ENCODE measurements around the gene LRCOL1.

The LRCOL1 gene

DNA sequence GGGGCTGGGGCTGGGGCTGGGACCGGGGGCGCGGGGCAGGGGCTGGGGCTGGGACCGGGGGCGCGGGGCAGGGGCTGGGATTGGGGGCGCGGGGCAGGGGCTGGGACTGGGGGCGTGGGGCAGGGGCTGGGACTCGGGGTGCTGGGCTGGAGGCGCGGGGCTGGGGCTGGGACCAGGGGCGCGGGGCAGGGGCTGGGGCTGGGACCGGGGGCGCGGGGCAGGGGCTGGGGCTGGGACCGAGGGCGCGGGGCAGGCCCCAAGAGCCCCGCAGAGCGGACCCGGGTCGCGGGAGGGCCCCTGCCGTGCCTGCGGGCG lies 8.6 kb upstream of the LRCOL1 start:
- Histone ChIP-seq H3K9me3 (ENCODE audit: control insufficient read depth in 2 of 2, low read length in 2 of 2) (peaks cover 0 to 10% of the 10 kb centered on the region in 2 donors), H3K4me3 (ENCODE audit: low read length in 2 of 2) (no peak overlapping the region), H3K36me3 (ENCODE audit: control insufficient read depth in 2 of 2, insufficient read depth in 2 of 2, low read length in 2 of 2) (no peaks in the 10 kb centered on the region), H3K27me3 (ENCODE audit: control insufficient read depth in 2 of 2, insufficient read depth in 2 of 2, low read length in 2 of 2) (peaks cover 17 to 25% of the 10 kb centered on the region in 2 donors), H3K9ac (ENCODE audit: low read depth in 1 of 2, low read length in 2 of 2) (no peak overlapping the region), H3K27ac (ENCODE audit: low read depth in 2 of 2, low read length in 2 of 2) (no peak overlapping the region), H3K4me1 (ENCODE audit: control insufficient read depth in 2 of 2, insufficient read depth in 2 of 2, low read length in 2 of 2) (peaks cover 2 to 7% of the 10 kb centered on the region in 2 donors)

DNA sequence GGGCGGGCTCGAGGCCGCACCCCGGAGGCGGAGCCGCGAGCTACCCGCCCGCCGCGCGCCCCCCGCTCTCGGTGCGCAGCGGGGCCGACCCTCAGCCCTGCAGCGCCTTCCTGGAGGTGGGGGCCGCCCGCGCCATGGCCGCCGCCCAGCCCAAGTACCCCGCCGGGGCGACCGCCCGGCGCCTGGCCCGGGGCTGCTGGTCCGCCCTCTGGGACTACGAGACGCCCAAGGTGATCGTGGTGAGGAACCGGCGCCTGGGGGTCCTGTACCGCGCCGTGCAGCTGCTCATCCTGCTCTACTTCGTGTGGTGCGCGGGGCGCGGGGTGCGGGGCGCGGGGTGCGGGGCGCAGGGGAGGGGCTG lies 8.3 kb upstream of the LRCOL1 start, which contains the start of gene P2RX2:
Gene P2RX2, plus strand, starts transcription at position 94 of the 361 bp plus-strand sequence. Its CDS starts 41 bp downstream, at position 135.
- H3K4me3 ChIP-seq (ENCODE audit: low read length in 2 of 2): no peak within 1 kb of the TSS
- peaks cover 2 to 7% of the 10 kb centered on the region in 2 donors for H3K4me1 ChIP-seq (ENCODE audit: control insufficient read depth in 2 of 2, insufficient read depth in 2 of 2, low read length in 2 of 2)
- H3K27me3 ChIP-seq (ENCODE audit: control insufficient read depth in 2 of 2, insufficient read depth in 2 of 2, low read length in 2 of 2): peaks cover 17 to 25% of the 10 kb centered on the region in 2 donors
- no peak within 1 kb of the TSS for H3K9ac ChIP-seq (ENCODE audit: low read depth in 1 of 2, low read length in 2 of 2)
- H3K36me3 ChIP-seq (ENCODE audit: control insufficient read depth in 2 of 2, insufficient read depth in 2 of 2, low read length in 2 of 2): no peaks in the 10 kb centered on the region
- H3K9me3 ChIP-seq (ENCODE audit: control insufficient read depth in 2 of 2, low read length in 2 of 2): peaks cover 0 to 10% of the 10 kb centered on the region in 2 donors
- no peak within 1 kb of the TSS for H3K27ac ChIP-seq (ENCODE audit: low read depth in 2 of 2, low read length in 2 of 2)

DNA sequence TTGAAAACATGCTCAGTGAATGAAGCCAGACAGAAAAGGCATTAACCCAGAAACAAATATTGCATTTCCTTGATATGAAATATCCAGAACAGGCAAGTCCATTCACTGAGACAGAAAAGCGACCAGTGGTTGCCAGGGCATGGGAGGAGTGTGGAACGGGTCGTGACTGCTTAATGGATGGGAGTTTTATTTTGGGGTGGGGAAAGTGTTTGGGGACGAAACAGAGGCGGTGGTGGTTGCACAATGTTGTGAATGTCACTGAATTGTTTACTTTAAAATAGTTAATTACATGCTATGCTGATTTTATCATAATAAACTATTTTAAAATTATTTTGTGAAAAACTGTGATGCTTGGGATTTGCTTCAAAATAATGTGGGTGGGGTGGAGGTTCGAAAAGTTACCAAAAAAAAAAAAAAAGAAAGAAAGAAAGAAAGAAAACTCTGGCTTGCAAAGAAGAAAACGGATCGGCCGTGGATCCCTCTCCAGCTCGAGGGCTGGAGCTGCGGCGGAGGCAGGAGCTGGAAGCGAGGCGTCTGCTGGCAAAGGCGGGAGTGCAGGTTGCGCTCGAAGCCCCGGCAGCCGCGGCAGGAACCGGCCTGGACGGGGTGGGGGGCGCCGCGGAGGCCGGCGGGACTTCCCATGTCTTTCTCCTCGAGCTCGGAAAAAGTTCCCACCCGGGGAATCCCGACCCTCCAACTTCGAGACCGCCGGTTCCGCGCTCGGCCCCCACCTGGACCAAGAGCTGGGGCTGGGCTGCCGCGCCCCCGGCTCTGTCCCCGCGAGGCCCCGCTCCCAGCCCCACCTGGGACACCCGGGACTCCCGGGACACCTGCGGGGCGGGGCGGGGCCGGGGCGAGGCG lies 7.7 kb upstream of the LRCOL1 start:
- Histone ChIP-seq H3K9ac (ENCODE audit: low read depth in 1 of 2, low read length in 2 of 2) (no peak overlapping the region), H3K27ac (ENCODE audit: low read depth in 2 of 2, low read length in 2 of 2) (no peak overlapping the region), H3K27me3 (ENCODE audit: control insufficient read depth in 2 of 2, insufficient read depth in 2 of 2, low read length in 2 of 2) (peaks cover 17 to 25% of the 10 kb centered on the region in 2 donors), H3K36me3 (ENCODE audit: control insufficient read depth in 2 of 2, insufficient read depth in 2 of 2, low read length in 2 of 2) (no peaks in the 10 kb centered on the region), H3K9me3 (ENCODE audit: control insufficient read depth in 2 of 2, low read length in 2 of 2) (peaks cover 0 to 10% of the 10 kb centered on the region in 2 donors), H3K4me1 (ENCODE audit: control insufficient read depth in 2 of 2, insufficient read depth in 2 of 2, low read length in 2 of 2) (peaks cover 2 to 7% of the 10 kb centered on the region in 2 donors), H3K4me3 (ENCODE audit: low read length in 2 of 2) (no peak overlapping the region)

DNA sequence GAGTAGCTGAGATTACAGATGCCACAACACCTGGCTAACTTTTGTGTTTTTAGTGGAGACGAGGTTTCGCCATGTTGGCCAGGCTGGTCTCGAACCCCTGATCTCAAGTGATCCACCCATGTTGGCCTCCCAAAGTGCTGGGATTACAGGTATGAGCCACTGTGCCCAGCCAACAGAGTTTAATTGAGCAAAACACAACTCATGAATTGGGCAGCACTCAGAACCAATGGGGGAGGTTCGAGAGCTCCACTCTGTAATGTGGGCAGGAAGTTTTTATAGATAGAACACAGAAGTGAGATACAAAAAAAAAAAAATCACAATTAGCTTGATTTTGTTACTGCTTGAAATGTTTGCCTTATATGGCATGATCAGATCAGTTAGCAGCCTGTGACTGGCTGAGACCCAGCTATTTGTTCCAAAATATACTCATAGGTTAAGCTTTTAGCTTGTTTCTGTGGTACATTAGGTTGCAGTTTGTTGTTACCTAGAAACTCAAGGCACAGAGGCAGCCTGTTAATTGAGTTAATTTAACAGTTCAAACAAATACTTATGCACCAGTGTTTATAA lies 6.8 kb upstream of the LRCOL1 start:
- Histone ChIP-seq H3K27me3 (ENCODE audit: control insufficient read depth in 2 of 2, insufficient read depth in 2 of 2, low read length in 2 of 2) (peaks cover 20 to 25% of the 10 kb centered on the region in 2 donors), H3K4me1 (ENCODE audit: control insufficient read depth in 2 of 2, insufficient read depth in 2 of 2, low read length in 2 of 2) (peaks cover 0 to under 1% of the 10 kb centered on the region in 2 donors), H3K36me3 (ENCODE audit: control insufficient read depth in 2 of 2, insufficient read depth in 2 of 2, low read length in 2 of 2) (no peaks in the 10 kb centered on the region), H3K27ac (ENCODE audit: low read depth in 2 of 2, low read length in 2 of 2) (no peak overlapping the region), H3K4me3 (ENCODE audit: low read length in 2 of 2) (no peak overlapping the region), H3K9ac (ENCODE audit: low read depth in 1 of 2, low read length in 2 of 2) (no peak overlapping the region), H3K9me3 (ENCODE audit: control insufficient read depth in 2 of 2, low read length in 2 of 2) (peaks cover 0 to 10% of the 10 kb centered on the region in 2 donors)

DNA sequence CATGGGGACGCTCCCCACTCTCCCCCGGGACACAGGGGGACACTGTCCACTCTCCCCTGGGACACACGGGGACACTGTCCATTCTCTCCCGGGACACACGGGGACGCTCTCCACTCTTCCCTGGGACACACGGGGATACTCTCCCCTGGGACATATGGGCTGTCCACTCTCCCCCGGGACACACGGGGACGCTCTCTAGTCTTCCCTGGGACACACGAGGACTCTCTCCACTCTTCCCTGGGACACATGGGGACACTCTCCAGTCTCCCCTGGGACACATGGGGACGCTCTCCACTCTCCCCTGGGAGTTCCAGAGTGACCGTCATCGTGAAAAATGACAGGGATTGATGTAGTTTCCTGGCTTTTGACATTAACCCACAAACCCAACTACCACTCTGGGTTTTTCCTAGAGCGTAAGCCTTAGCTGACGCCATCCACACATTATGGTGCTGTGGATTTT lies 5.2 kb upstream of the LRCOL1 start:
- H3K36me3 ChIP-seq (ENCODE audit: control insufficient read depth in 2 of 2, insufficient read depth in 2 of 2, low read length in 2 of 2): no peaks in the 10 kb centered on the region
- H3K4me1 ChIP-seq (ENCODE audit: control insufficient read depth in 2 of 2, insufficient read depth in 2 of 2, low read length in 2 of 2): no peaks in the 10 kb centered on the region
- no peak overlapping the region for H3K9ac ChIP-seq (ENCODE audit: low read depth in 1 of 2, low read length in 2 of 2)
- no peak overlapping the region for H3K27ac ChIP-seq (ENCODE audit: low read depth in 2 of 2, low read length in 2 of 2)
- H3K4me3 ChIP-seq (ENCODE audit: low read length in 2 of 2): no peak overlapping the region
- H3K27me3 ChIP-seq (ENCODE audit: control insufficient read depth in 2 of 2, insufficient read depth in 2 of 2, low read length in 2 of 2): peaks cover 22 to 25% of the 10 kb centered on the region in 2 donors
- peaks cover 0 to 14% of the 10 kb centered on the region in 2 donors for H3K9me3 ChIP-seq (ENCODE audit: control insufficient read depth in 2 of 2, low read length in 2 of 2)

DNA sequence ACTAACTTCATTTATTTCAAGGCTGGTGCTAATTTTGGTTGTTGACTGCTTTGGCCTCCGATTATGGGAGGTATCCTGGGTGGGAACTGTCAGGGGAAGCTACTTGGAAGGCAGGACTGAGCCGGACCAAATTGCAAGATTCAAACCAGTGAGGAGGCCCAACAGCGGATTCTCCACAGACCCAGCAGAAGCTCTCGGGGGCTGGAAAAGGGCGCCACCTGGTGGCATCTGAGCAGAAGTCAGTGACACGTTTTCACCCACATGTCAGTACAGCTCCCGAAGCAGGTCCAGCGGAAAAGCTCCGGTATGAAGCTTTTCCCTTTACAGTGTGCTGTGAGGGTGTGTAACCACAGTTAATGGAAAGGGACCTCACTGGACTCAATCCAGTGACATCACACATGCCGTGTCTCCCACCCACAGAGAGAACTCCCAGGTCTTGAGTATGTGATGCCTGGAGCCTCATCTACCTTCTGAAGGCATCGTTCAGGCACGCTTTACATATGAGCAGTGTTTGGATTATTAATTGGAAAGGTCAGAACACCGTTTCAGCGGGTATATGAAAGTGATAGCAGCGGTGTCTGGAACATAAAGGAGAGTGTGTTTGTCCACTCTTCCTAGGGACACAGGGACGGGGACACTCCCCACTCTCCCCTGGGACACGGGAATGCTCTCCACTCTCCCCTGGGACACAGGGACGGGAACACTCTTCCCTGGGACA lies 4.6 kb upstream of the LRCOL1 start:
- H3K9me3 ChIP-seq (ENCODE audit: control insufficient read depth in 2 of 2, low read length in 2 of 2): peaks cover 0 to 14% of the 10 kb centered on the region in 2 donors
- no peaks in the 10 kb centered on the region for H3K4me1 ChIP-seq (ENCODE audit: control insufficient read depth in 2 of 2, insufficient read depth in 2 of 2, low read length in 2 of 2)
- H3K27ac ChIP-seq (ENCODE audit: low read depth in 2 of 2, low read length in 2 of 2): no peak overlapping the region
- H3K36me3 ChIP-seq (ENCODE audit: control insufficient read depth in 2 of 2, insufficient read depth in 2 of 2, low read length in 2 of 2): no peaks in the 10 kb centered on the region
- H3K4me3 ChIP-seq (ENCODE audit: low read length in 2 of 2): no peak overlapping the region
- peaks cover 24 to 25% of the 10 kb centered on the region in 2 donors for H3K27me3 ChIP-seq (ENCODE audit: control insufficient read depth in 2 of 2, insufficient read depth in 2 of 2, low read length in 2 of 2)
- H3K9ac ChIP-seq (ENCODE audit: low read depth in 1 of 2, low read length in 2 of 2): no peak overlapping the region

DNA sequence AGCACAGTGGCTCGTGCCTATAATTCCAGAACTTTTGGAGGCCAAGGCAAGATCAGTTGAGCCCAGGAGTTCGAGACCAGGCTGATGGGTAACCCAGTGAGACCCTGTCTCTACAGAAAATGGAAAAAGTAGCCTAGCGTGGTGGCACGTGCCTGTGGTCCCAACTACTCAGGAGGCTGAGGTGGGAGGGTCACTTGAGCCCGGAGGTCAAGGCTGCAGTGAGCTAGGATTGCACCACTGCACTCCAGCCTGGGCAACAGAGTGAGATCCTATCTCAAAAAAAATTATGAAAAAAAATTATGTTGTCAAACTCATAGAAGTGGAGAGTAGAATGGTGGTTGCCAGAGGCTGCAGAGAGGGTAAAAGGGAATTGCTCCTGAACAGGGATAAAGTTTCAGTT lies 3.6 kb upstream of the LRCOL1 start:
- Histone ChIP-seq H3K36me3 (ENCODE audit: control insufficient read depth in 2 of 2, insufficient read depth in 2 of 2, low read length in 2 of 2) (no peaks in the 10 kb centered on the region), H3K27ac (ENCODE audit: low read depth in 2 of 2, low read length in 2 of 2) (no peak overlapping the region), H3K9ac (ENCODE audit: low read depth in 1 of 2, low read length in 2 of 2) (no peak overlapping the region), H3K4me1 (ENCODE audit: control insufficient read depth in 2 of 2, insufficient read depth in 2 of 2, low read length in 2 of 2) (no peaks in the 10 kb centered on the region), H3K27me3 (ENCODE audit: control insufficient read depth in 2 of 2, insufficient read depth in 2 of 2, low read length in 2 of 2) (peaks cover 23 to 26% of the 10 kb centered on the region in 2 donors), H3K9me3 (ENCODE audit: control insufficient read depth in 2 of 2, low read length in 2 of 2) (peaks cover 0 to 14% of the 10 kb centered on the region in 2 donors), H3K4me3 (ENCODE audit: low read length in 2 of 2) (no peak overlapping the region)

DNA sequence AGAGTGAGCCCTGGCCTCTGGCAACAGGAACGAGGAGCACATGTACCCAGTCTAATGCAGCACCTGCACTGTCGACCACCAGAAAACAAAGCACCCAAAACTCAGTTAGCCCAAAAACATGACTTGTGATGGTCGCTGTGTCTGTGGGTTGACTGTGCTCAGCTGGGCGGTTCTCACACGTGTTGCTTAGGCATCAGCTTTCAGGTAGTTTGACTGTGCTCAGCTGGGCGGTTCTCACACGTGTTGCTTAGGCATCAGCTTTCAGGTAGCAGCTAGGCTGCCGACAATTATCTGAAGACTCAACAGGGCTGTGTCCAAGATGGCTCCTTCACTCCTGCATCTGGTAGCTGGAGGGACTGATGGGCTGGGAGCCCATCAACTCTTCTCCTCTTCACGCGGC lies 1.2 kb upstream of the LRCOL1 start:
- Histone ChIP-seq H3K4me3 (ENCODE audit: low read length in 2 of 2) (no peak overlapping the region), H3K4me1 (ENCODE audit: control insufficient read depth in 2 of 2, insufficient read depth in 2 of 2, low read length in 2 of 2) (no peaks in the 10 kb centered on the region), H3K36me3 (ENCODE audit: control insufficient read depth in 2 of 2, insufficient read depth in 2 of 2, low read length in 2 of 2) (no peaks in the 10 kb centered on the region), H3K27ac (ENCODE audit: low read depth in 2 of 2, low read length in 2 of 2) (no peak overlapping the region), H3K27me3 (ENCODE audit: control insufficient read depth in 2 of 2, insufficient read depth in 2 of 2, low read length in 2 of 2) (peaks cover 26 to 30% of the 10 kb centered on the region in 2 donors), H3K9ac (ENCODE audit: low read depth in 1 of 2, low read length in 2 of 2) (no peak overlapping the region), H3K9me3 (ENCODE audit: control insufficient read depth in 2 of 2, low read length in 2 of 2) (peaks cover 0 to 8% of the 10 kb centered on the region in 2 donors)

DNA sequence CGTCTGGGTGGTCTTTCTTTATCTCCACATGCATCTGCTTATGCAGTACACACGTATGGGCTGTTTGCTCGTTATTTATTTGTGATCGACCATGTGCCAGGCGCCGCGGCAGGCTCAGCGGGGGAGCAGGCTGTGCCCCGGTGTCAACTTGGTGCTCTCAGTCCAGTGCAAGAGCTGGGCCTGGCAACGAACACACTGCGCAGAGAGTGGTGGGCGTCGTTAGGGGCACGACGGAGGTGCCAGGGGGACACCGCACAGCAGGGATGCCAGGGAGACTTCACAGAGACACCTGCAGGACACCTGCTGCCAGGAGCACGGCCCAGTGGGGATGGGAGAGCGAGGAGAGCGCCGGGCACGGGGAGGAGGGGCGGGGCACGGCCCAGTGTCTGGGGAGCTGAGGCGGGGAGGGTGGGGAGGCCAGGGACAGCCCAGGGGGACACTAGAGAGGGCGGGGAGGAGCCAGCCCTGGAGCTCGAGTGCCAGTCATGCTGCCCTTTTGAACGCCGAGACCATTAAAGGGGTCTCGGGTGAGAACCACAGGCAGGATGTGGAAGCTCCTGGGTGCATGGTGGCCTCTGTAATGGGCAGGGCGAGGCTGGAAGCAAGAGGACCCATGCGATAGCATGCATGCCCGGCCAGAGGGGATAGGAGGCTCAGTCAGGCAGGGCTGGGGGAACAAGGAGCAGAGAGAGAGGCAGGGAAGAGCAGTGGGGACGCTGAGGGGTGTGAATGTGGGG lies 652 bp upstream of the LRCOL1 start:
- Histone ChIP-seq H3K27me3 (ENCODE audit: control insufficient read depth in 2 of 2, insufficient read depth in 2 of 2, low read length in 2 of 2) (peaks cover 30 to 33% of the 10 kb centered on the region in 2 donors), H3K4me1 (ENCODE audit: control insufficient read depth in 2 of 2, insufficient read depth in 2 of 2, low read length in 2 of 2) (no peaks in the 10 kb centered on the region)

More for the DNA sequence above, 652 bp upstream of the LRCOL1 start:
- Histone ChIP-seq H3K27ac (ENCODE audit: low read depth in 2 of 2, low read length in 2 of 2) (no peak overlapping the region), H3K4me3 (ENCODE audit: low read length in 2 of 2) (no peak overlapping the region), H3K9me3 (ENCODE audit: control insufficient read depth in 2 of 2, low read length in 2 of 2) (peaks cover 0 to 6% of the 10 kb centered on the region in 2 donors), H3K9ac (ENCODE audit: low read depth in 1 of 2, low read length in 2 of 2) (no peak overlapping the region), H3K36me3 (ENCODE audit: control insufficient read depth in 2 of 2, insufficient read depth in 2 of 2, low read length in 2 of 2) (no peaks in the 10 kb centered on the region)
